SJSA1 (cell line): ENCODE measurements around the gene CCDC127. TPM values are rescaled to one million over a fixed set of nuclear protein-coding genes. Genes with fewer than 3 reads are reported as not detected.

Source experiments
- DNase-seq, 2 experiments: peaks; one replicate each; pipeline ENCODE4 v3.0.0-alpha.2; 2015 to 2020; ENCODE audit warnings: low spot score in 2 of 2, low read depth in 1 of 2
- H3K27ac ChIP-seq: fragments of 250-450 bp; sonication (Bioruptor Pico); 2 replicates; pipeline ENCODE4 v1.5.1; 2020; ENCODE audit warnings: mild to moderate bottlenecking, moderate library complexity
- H3K27me3 ChIP-seq: fragments of 250-450 bp; sonication (Bioruptor Pico); replicated peaks from 2 replicates; pipeline ENCODE4 v1.5.1; 2020; ENCODE audit warnings: mild to moderate bottlenecking, moderate library complexity
- H3K36me3 ChIP-seq: fragments of 250-450 bp; sonication (Bioruptor Pico); 2 replicates; pipeline ENCODE4 v1.5.1; 2020; ENCODE audit warnings: mild to moderate bottlenecking
- H3K4me1 ChIP-seq: fragments of 250-450 bp; sonication (Bioruptor Pico); replicated peaks from 2 replicates; pipeline ENCODE4 v1.6.1; 2021; ENCODE audit warnings: mild to moderate bottlenecking
- H3K4me3 ChIP-seq: fragments of 250-450 bp; sonication (Bioruptor Pico); 2 replicates; pipeline ENCODE4 v1.5.1; 2020; ENCODE audit warnings: mild to moderate bottlenecking
- H3K9me3 ChIP-seq: fragments of 250-450 bp; sonication (Bioruptor Pico); replicated peaks from 2 replicates; pipeline ENCODE4 v1.5.1; 2020; ENCODE audit warnings: mild to moderate bottlenecking
- total RNA-seq: library from RNA; depleted of rRNA; stranded (reverse); fragments of >200 nt; shearing (Covaris generic); gene quantifications from 2 replicates; pipeline ENCODE4 v1.2.3, GENCODE V29; 2014; rRNA removed

Gene CCDC127
- total RNA-seq, 1 experiment from 2014 or later, result 4.0 TPM

- Histone ChIP-seq H3K4me3 (no peak overlapping the region), H3K27ac (no peak overlapping the region), H3K9me3 (no peaks in the 10 kb centered on the region), H3K36me3 (no peaks in the 10 kb centered on the region), H3K27me3 (no peaks in the 10 kb centered on the region), H3K4me1 (peaks cover 40% of the 10 kb centered on the region)
- no peak for DNase-seq
Measured at GRCh38 chr5:155651-156410, 62.1 kb downstream of the CCDC127 start.

GRCh38 chr5:154826-155225 lies 63.1 kb downstream of the CCDC127 start:
- Histone ChIP-seq H3K4me3 (no peak overlapping the region), H3K27me3 (no peaks in the 10 kb centered on the region), H3K4me1 (peaks cover 37% of the 10 kb centered on the region), H3K27ac (no peak overlapping the region), H3K36me3 (no peaks in the 10 kb centered on the region), H3K9me3 (no peaks in the 10 kb centered on the region)
- DNase-seq, result no peak

- Histone ChIP-seq H3K27me3 (no peaks in the 10 kb centered on the region), H3K27ac (no peak overlapping the region), H3K9me3 (no peaks in the 10 kb centered on the region), H3K36me3 (no peaks in the 10 kb centered on the region), H3K4me3 (no peak overlapping the region), H3K4me1 (peaks cover 37% of the 10 kb centered on the region)
- no peak for DNase-seq
Measured at GRCh38 chr5:154236-154635, 63.7 kb downstream of the CCDC127 start.

GRCh38 chr5:153256-153655 lies 64.7 kb downstream of the CCDC127 start:
- Histone ChIP-seq H3K9me3 (no peaks in the 10 kb centered on the region), H3K4me3 (peak overlapping the region; percentile 19), H3K27me3 (no peaks in the 10 kb centered on the region), H3K27ac (peak overlapping the region; percentile 16), H3K4me1 (peaks cover 29% of the 10 kb centered on the region), H3K36me3 (no peaks in the 10 kb centered on the region)
- DNase-seq, result peak; percentile 70 to 76

GRCh38 chr5:152077-152476 lies 65.9 kb downstream of the CCDC127 start:
- Histone ChIP-seq H3K36me3 (no peaks in the 10 kb centered on the region), H3K4me1 (peaks cover 29% of the 10 kb centered on the region), H3K9me3 (no peaks in the 10 kb centered on the region), H3K4me3 (no peak overlapping the region), H3K27ac (no peak overlapping the region), H3K27me3 (no peaks in the 10 kb centered on the region)
- no peak for DNase-seq

- DNase-seq, result no peak
- Histone ChIP-seq H3K36me3 (no peaks in the 10 kb centered on the region), H3K9me3 (no peaks in the 10 kb centered on the region), H3K27me3 (no peaks in the 10 kb centered on the region), H3K27ac (no peak overlapping the region), H3K4me3 (no peak overlapping the region), H3K4me1 (peaks cover 29% of the 10 kb centered on the region)
Measured at GRCh38 chr5:150746-151145, 67.2 kb downstream of the CCDC127 start.

GRCh38 chr5:149745-150485 lies 68.0 kb downstream of the CCDC127 start:
- Histone ChIP-seq H3K27ac (no peak overlapping the region), H3K4me3 (no peak overlapping the region), H3K9me3 (no peaks in the 10 kb centered on the region), H3K36me3 (no peaks in the 10 kb centered on the region), H3K27me3 (no peaks in the 10 kb centered on the region), H3K4me1 (peaks cover 29% of the 10 kb centered on the region)
- DNase-seq, result peak in 1 of 2 experiments; percentile 38

- Histone ChIP-seq H3K9me3 (no peaks in the 10 kb centered on the region), H3K4me1 (peaks cover 15% of the 10 kb centered on the region), H3K36me3 (no peaks in the 10 kb centered on the region), H3K27me3 (no peaks in the 10 kb centered on the region), H3K4me3 (no peak overlapping the region), H3K27ac (no peak overlapping the region)
- DNase-seq, result no peak
Measured at GRCh38 chr5:147751-148150, 70.2 kb downstream of the CCDC127 start.

Other genes starting within 250 kb of the CCDC127 start
- gene PLEKHG4B, start 126.0 kb downstream of the CCDC127 start, total RNA-seq, result 0.03 and 0.34 TPM in 2 replicates
- gene LRRC14B, start 26.7 kb downstream of the CCDC127 start, total RNA-seq, result not detected in 2 replicates
- gene SDHA, start 167 bp upstream of the CCDC127 start, total RNA-seq, result 57.1 and 63.5 TPM in 2 replicates
- gene PDCD6, start 53.5 kb upstream of the CCDC127 start, total RNA-seq, result 64.4 and 102 TPM in 2 replicates
- gene AHRR, start 103.6 kb upstream of the CCDC127 start, total RNA-seq, result 17.8 and 22.6 TPM in 2 replicates
- 21.0 and 26.9 TPM in 2 replicates for gene EXOC3, start 225.0 kb upstream of the CCDC127 start, total RNA-seq